ENCODE results near the gene OR8S1. TPM values are rescaled to one million over a fixed set of nuclear protein-coding genes. Genes with fewer than 3 reads are reported as not detected.
"Not testable (repeated sequence)": the region's sequence is repeated elsewhere in the genome, so short reads cannot be mapped to it uniquely, and the experiment has no call there.

OR8S1 gene
- total RNA-seq, 1 donor: not detected

GRCh38 chr12:48508987-48509386, 16.4 kb upstream of the OR8S1 start:
- Histone ChIP-seq H3K36me3 (ENCODE audit: insufficient read depth, low read length) (no peaks in the 10 kb centered on the region), H3K27ac (ENCODE audit: low read depth, low read length) (no peak overlapping the region), H3K9me3 (ENCODE audit: low read depth, low read length) (no peaks in the 10 kb centered on the region), H3K4me2 (ENCODE audit: insufficient read depth, low read length) (no peak overlapping the region), H3K27me3 (ENCODE audit: insufficient read depth, low read length) (no peaks in the 10 kb centered on the region), H3K4me1 (ENCODE audit: insufficient read depth, low read length) (no peaks in the 10 kb centered on the region), H2AFZ (ENCODE audit: low read length) (no peak overlapping the region), H3K4me3 (ENCODE audit: insufficient read depth, low read length) (no peak overlapping the region), H4K20me1 (ENCODE audit: insufficient read depth, low read length) (no peaks in the 10 kb centered on the region), H3K79me2 (ENCODE audit: insufficient read depth, low read length) (no peaks in the 10 kb centered on the region)
- TF ChIP-seq CTCF (IDR thresholded peaks at IDR 0.05; ENCODE audit: extremely low read depth, low read depth, low read length): no peak
- no peak for DNase-seq (ENCODE audit: insufficient read length, low spot score, missing footprints)

GRCh38 chr12:48510111-48510510, 15.3 kb upstream of the OR8S1 start:
- Histone ChIP-seq H3K4me2 (ENCODE audit: insufficient read depth, low read length) (no peak overlapping the region), H3K4me3 (ENCODE audit: insufficient read depth, low read length) (no peak overlapping the region), H3K9me3 (ENCODE audit: low read depth, low read length) (no peaks in the 10 kb centered on the region), H2AFZ (ENCODE audit: low read length) (no peak overlapping the region), H3K79me2 (ENCODE audit: insufficient read depth, low read length) (no peaks in the 10 kb centered on the region), H3K27ac (ENCODE audit: low read depth, low read length) (no peak overlapping the region), H4K20me1 (ENCODE audit: insufficient read depth, low read length) (no peaks in the 10 kb centered on the region), H3K27me3 (ENCODE audit: insufficient read depth, low read length) (no peaks in the 10 kb centered on the region), H3K4me1 (ENCODE audit: insufficient read depth, low read length) (no peaks in the 10 kb centered on the region), H3K36me3 (ENCODE audit: insufficient read depth, low read length) (no peaks in the 10 kb centered on the region)
- no peak for TF ChIP-seq CTCF (IDR thresholded peaks at IDR 0.05; ENCODE audit: extremely low read depth, low read depth, low read length)
- DNase-seq (ENCODE audit: insufficient read length, low spot score, missing footprints): no peak

DNA sequence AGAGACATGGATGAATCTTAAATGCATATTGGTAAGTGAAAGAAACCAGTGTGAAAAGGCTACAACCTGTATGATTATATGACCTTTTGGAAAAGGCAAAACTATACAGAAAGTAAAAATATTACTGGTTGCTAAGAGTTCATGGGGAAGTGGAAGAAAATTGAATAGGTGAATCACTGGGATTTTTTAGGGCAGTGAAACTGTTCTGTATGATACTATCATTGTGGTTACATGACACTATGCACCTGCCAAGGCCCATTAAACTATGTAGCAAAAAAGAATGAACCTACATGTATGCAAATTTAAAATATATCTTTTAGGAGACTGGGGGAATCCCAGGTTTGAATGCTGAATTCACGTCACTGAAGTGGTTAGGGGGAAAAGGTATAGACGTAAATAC, 12.6 kb upstream of the OR8S1 start:
- no peak overlapping the region for H2AFZ ChIP-seq (ENCODE audit: low read length)
- H4K20me1 ChIP-seq (ENCODE audit: insufficient read depth, low read length): no peaks in the 10 kb centered on the region
- no peak for TF ChIP-seq CTCF (IDR thresholded peaks at IDR 0.05; ENCODE audit: extremely low read depth, low read depth, low read length)
- H3K27ac ChIP-seq (ENCODE audit: low read depth, low read length): no peak overlapping the region
- H3K4me3 ChIP-seq (ENCODE audit: insufficient read depth, low read length): no peak overlapping the region
- no peak for DNase-seq (ENCODE audit: insufficient read length, low spot score, missing footprints)
- H3K36me3 ChIP-seq (ENCODE audit: insufficient read depth, low read length): no peaks in the 10 kb centered on the region
- no peaks in the 10 kb centered on the region for H3K9me3 ChIP-seq (ENCODE audit: low read depth, low read length)
- no peaks in the 10 kb centered on the region for H3K27me3 ChIP-seq (ENCODE audit: insufficient read depth, low read length)
- H3K79me2 ChIP-seq (ENCODE audit: insufficient read depth, low read length): no peaks in the 10 kb centered on the region
- H3K4me1 ChIP-seq (ENCODE audit: insufficient read depth, low read length): no peaks in the 10 kb centered on the region
- H3K4me2 ChIP-seq (ENCODE audit: insufficient read depth, low read length): no peak overlapping the region

DNA sequence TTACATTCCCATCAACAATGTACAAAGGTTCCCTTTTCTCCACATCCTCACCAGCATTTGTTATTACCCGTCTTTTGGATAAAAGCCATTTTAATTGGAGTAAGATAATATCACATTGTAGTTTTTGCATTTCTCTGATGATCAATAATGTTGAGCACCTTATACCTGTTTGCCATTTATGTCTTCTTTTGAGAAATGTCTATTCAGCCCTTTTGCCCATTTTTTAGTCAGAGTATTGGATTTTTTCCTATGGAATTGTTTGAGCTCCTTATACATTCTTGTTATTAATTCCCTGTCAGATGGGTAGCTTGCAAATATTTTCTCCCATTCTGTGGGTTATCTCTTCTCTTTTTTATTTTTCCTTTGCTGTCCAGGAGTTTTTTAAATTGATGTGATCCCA, 10.7 kb upstream of the OR8S1 start:
- Histone ChIP-seq H3K36me3 (ENCODE audit: insufficient read depth, low read length) (no peaks in the 10 kb centered on the region), H3K9me3 (ENCODE audit: low read depth, low read length) (no peaks in the 10 kb centered on the region), H3K27ac (ENCODE audit: low read depth, low read length) (no peak overlapping the region), H3K4me2 (ENCODE audit: insufficient read depth, low read length) (no peak overlapping the region), H2AFZ (ENCODE audit: low read length) (no peak overlapping the region), H4K20me1 (ENCODE audit: insufficient read depth, low read length) (no peaks in the 10 kb centered on the region), H3K4me1 (ENCODE audit: insufficient read depth, low read length) (no peaks in the 10 kb centered on the region), H3K79me2 (ENCODE audit: insufficient read depth, low read length) (no peaks in the 10 kb centered on the region), H3K4me3 (ENCODE audit: insufficient read depth, low read length) (no peak overlapping the region), H3K27me3 (ENCODE audit: insufficient read depth, low read length) (no peaks in the 10 kb centered on the region)
- TF ChIP-seq CTCF (IDR thresholded peaks at IDR 0.05; ENCODE audit: extremely low read depth, low read depth, low read length): no peak
- DNase-seq (ENCODE audit: insufficient read length, low spot score, missing footprints): no peak

DNA sequence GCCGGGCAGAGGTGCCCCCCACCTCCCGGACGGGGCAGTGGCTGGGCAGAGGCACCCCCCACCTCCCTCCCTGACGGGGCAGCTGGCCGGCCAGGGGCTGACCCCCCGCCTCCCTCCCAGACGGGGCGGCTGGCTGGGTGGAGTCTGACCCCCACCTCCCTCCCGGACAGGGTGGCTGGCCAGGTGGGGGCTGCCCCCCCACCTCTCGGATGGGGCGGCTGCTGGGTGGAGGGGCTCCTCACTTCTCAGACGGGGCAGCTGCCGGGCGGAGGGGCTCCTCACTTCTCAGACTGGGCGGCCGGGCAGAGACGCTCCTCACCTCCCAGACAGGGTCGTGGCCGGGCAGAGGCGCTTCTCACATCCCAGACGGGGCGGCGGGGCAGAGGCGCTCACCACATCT, 5.1 kb upstream of the OR8S1 start:
- not testable (repeated sequence) for H3K27me3 ChIP-seq (ENCODE audit: insufficient read depth, low read length); H3K9me3 ChIP-seq (ENCODE audit: low read depth, low read length); H3K27ac ChIP-seq (ENCODE audit: low read depth, low read length); H3K4me1 ChIP-seq (ENCODE audit: insufficient read depth, low read length); H3K4me3 ChIP-seq (ENCODE audit: insufficient read depth, low read length); H3K36me3 ChIP-seq (ENCODE audit: insufficient read depth, low read length); H2AFZ ChIP-seq (ENCODE audit: low read length); H4K20me1 ChIP-seq (ENCODE audit: insufficient read depth, low read length); DNase-seq (ENCODE audit: insufficient read length, low spot score, missing footprints); H3K79me2 ChIP-seq (ENCODE audit: insufficient read depth, low read length); H3K4me2 ChIP-seq (ENCODE audit: insufficient read depth, low read length)

All from osteoblast (primary cell).